KMS-11 (cell line): Measurements from ENCODE around the gene AUTS2.

Source experiments
- H2AFZ ChIP-seq: fragments of 200-600 bp; sonication (generic); 2 replicates; pipeline ENCODE4 v1.6.1; 2016; ENCODE audit warnings: antibody characterized with exemption, mixed run types, low read depth
- H3K27ac ChIP-seq: fragments of 200-600 bp; sonication (generic); 2 replicates; pipeline ENCODE4 v1.6.1; 2016; ENCODE audit warnings: mild to moderate bottlenecking, mixed run types
- H3K27me3 ChIP-seq: fragments of 200-600 bp; sonication (generic); 2 replicates; pipeline ENCODE4 v1.6.1; 2017; ENCODE audit warnings: mild to moderate bottlenecking, low read depth, mixed run types, moderate library complexity; ENCODE audit not compliant: insufficient read depth
- H3K36me3 ChIP-seq: fragments of 200-600 bp; sonication (generic); 2 replicates; pipeline ENCODE4 v1.6.1; 2017; ENCODE audit warnings: mild to moderate bottlenecking, mixed run types; ENCODE audit not compliant: insufficient read depth
- H3K4me1 ChIP-seq: fragments of 200-600 bp; sonication (generic); 2 replicates; pipeline ENCODE4 v1.6.1; 2016; ENCODE audit warnings: mild to moderate bottlenecking, low read depth, mixed run types; ENCODE audit not compliant: poor library complexity, severe bottlenecking
- H3K4me2 ChIP-seq: fragments of 200-600 bp; sonication (generic); 2 replicates; pipeline ENCODE4 v1.7.0; 2016; ENCODE audit warnings: mild to moderate bottlenecking, mixed run types
- H3K4me3 ChIP-seq: fragments of 200-600 bp; sonication (generic); IDR thresholded peaks from 2 replicates; pipeline ENCODE4 v1.6.1; 2017; ENCODE audit warnings: low read depth, low read length, mixed read lengths; ENCODE audit not compliant: insufficient read depth
- H3K79me2 ChIP-seq: fragments of 200-600 bp; sonication (generic); 2 replicates; pipeline ENCODE4 v1.6.1; 2016; ENCODE audit warnings: low read depth, mixed run types; ENCODE audit not compliant: insufficient read depth
- H3K9ac ChIP-seq: fragments of 200-600 bp; sonication (generic); 2 replicates; pipeline ENCODE4 v1.6.1; 2016; ENCODE audit warnings: mild to moderate bottlenecking, mixed run types
- H4K20me1 ChIP-seq: fragments of 200-600 bp; sonication (generic); 2 replicates; pipeline ENCODE4 v1.6.1; 2016; ENCODE audit warnings: mild to moderate bottlenecking, mixed run types; ENCODE audit not compliant: insufficient read depth
- TF ChIP-seq, protein P1 (sequence below): fragments of 200-600 bp; sonication (generic); conservative IDR thresholded peaks from 2 replicates; pipeline ENCODE4 v1.6.1; 2017; ENCODE audit warnings: low read depth, mild to moderate bottlenecking, antibody characterized with exemption, low read length, moderate library complexity, mixed read lengths

The AUTS2 gene

DNA sequence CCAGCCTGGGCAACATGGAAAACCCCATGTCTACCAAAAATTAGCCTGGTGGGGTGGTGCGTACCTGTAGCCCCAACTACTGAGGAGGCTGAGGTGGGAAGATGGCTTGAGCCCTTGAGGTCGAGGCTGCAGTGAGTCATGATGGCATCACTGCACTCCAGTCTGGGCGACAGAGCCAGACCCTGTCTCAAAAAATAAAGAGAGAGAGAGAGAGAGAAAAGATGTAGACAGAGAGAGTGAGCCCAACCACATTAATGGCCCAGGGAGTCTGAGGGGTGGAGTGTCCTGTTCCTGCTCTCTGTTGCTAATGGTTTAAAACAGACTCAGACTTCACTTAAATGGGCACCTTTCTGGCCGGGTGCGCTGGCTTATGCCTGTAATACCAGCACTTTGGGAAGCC lies 1078.0 kb downstream of the AUTS2 start:
- H4K20me1 ChIP-seq = no peaks in the 10 kb centered on the region
- no peak overlapping the region for H3K4me2 ChIP-seq
- H3K4me1 ChIP-seq = peaks cover 33% of the 10 kb centered on the region
- no peaks in the 10 kb centered on the region for H3K79me2 ChIP-seq
- no peak overlapping the region for H2AFZ ChIP-seq
- H3K27me3 ChIP-seq = no peaks in the 10 kb centered on the region
- H3K27ac ChIP-seq = no peak overlapping the region
- H3K4me3 ChIP-seq = no peak overlapping the region
- TF ChIP-seq, protein P1, sequence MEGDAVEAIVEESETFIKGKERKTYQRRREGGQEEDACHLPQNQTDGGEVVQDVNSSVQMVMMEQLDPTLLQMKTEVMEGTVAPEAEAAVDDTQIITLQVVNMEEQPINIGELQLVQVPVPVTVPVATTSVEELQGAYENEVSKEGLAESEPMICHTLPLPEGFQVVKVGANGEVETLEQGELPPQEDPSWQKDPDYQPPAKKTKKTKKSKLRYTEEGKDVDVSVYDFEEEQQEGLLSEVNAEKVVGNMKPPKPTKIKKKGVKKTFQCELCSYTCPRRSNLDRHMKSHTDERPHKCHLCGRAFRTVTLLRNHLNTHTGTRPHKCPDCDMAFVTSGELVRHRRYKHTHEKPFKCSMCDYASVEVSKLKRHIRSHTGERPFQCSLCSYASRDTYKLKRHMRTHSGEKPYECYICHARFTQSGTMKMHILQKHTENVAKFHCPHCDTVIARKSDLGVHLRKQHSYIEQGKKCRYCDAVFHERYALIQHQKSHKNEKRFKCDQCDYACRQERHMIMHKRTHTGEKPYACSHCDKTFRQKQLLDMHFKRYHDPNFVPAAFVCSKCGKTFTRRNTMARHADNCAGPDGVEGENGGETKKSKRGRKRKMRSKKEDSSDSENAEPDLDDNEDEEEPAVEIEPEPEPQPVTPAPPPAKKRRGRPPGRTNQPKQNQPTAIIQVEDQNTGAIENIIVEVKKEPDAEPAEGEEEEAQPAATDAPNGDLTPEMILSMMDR = no peak
- no peaks in the 10 kb centered on the region for H3K36me3 ChIP-seq
- no peak overlapping the region for H3K9ac ChIP-seq

DNA sequence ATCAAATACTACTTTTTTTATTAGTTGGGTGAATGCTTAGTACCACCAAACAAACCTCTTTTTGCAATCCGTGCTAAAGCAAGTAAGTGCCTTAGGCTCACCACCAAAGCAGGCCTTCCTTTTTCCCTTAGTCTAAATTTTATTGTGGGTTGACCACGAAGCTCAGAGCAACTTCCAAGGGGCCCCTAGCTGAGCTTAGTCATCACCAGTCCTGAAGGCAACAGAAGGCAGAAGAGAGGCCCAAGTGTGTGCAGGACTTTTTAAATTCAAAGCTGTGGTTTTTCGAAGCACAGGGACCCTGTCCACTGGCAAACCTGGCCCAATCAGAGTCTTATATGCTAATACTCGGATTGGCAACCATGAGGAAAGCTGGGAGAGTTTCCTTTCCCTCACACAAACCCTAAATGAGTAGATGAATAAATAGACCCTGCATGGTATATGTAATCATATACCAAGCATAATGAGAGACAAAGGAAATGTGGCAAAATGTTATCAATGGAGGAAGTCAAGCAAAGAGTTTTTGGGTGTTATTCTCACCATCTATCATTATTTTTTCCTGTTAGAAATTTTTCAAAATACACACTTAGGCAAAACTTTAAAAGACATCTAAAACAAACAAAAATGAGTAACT lies 1080.5 kb downstream of the AUTS2 start:
- no peak overlapping the region for H3K4me3 ChIP-seq
- H3K4me2 ChIP-seq = peak overlapping the region; percentile 37
- no peaks in the 10 kb centered on the region for H4K20me1 ChIP-seq
- H3K4me1 ChIP-seq = peaks cover 57% of the 10 kb centered on the region
- TF ChIP-seq, protein P1 = no peak
- H3K27ac ChIP-seq = peak overlapping the region; percentile 58
- H3K79me2 ChIP-seq = no peaks in the 10 kb centered on the region
- no peaks in the 10 kb centered on the region for H3K27me3 ChIP-seq
- H3K36me3 ChIP-seq = no peaks in the 10 kb centered on the region
- H2AFZ ChIP-seq = peak overlapping the region; percentile 36; the same call in 1 of the 2 replicates
- no peak overlapping the region; the same call in 1 of the 2 replicates for H3K9ac ChIP-seq

DNA sequence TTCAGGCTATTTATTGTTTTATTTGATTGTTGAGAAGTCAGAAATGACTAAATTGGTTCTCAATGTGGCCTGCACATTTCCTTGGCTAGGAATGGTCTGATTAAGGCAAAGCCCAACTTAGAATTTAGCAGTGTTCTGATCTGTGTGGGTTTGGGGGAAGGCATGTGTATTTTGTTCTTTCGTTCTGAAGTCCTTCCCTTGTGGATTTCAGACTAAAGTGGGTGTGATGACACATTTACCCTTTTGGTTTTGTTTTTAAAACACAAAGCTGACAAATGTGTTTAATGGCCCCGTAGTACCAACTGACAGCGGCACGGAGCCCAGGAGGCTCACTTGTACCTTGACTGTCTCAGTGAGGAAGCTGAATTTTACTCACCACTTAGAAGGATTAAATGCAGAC lies 1081.4 kb downstream of the AUTS2 start:
- Histone ChIP-seq H3K27me3 (no peaks in the 10 kb centered on the region), H3K9ac (no peak overlapping the region), H3K4me1 (peaks cover 63% of the 10 kb centered on the region), H4K20me1 (no peaks in the 10 kb centered on the region), H3K4me3 (no peak overlapping the region), H3K27ac (0 out of 2 replicates have a peak overlapping the region, but pooled peaks have one; percentile 58), H3K4me2 (peak overlapping the region; percentile 37; the same call in 1 of the 2 replicates), H3K79me2 (no peaks in the 10 kb centered on the region), H2AFZ (no peak overlapping the region), H3K36me3 (no peaks in the 10 kb centered on the region)
- TF ChIP-seq, protein P1 = no peak

DNA sequence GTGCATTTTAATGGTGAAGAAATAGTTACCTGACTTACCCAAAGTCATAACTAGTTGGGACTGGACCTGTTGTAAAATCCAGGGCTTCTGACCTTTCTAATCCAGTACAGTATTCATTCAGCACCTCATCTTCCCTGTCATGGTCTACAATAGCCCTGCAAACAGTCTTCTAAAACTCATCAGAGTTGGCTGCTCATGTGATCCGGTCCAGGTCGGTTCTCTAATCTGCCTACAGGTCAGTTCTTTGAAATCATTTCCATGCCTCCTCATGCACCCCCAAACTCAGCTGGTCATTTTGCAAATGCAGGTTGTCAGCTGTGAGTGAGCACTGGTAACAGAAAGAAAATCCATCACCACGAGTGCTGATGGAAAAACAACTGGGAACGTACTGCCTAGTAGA lies 1082.0 kb downstream of the AUTS2 start:
- H3K27me3 ChIP-seq = no peaks in the 10 kb centered on the region
- peaks cover 63% of the 10 kb centered on the region for H3K4me1 ChIP-seq
- H3K79me2 ChIP-seq = no peaks in the 10 kb centered on the region
- no peak overlapping the region for H3K27ac ChIP-seq
- TF ChIP-seq, protein P1 = no peak
- no peak overlapping the region for H3K4me3 ChIP-seq
- no peak overlapping the region for H3K9ac ChIP-seq
- H4K20me1 ChIP-seq = no peaks in the 10 kb centered on the region
- H2AFZ ChIP-seq = no peak overlapping the region
- no peaks in the 10 kb centered on the region for H3K36me3 ChIP-seq
- H3K4me2 ChIP-seq = peak overlapping the region; percentile 74; the same call in 1 of the 2 replicates
